GM19240 (cell line): ENCODE data around the gene PRM2.
"Not testable (repeated sequence)": the region's sequence is repeated elsewhere in the genome, so short reads cannot be mapped to it uniquely, and the experiment has no call there.

Source experiments
- DNase-seq: peaks from one replicate; pipeline ENCODE4 v3.0.0; 2011; ENCODE audit warnings: low spot score; ENCODE audit not compliant: insufficient read length

PRM2 gene

DNA sequence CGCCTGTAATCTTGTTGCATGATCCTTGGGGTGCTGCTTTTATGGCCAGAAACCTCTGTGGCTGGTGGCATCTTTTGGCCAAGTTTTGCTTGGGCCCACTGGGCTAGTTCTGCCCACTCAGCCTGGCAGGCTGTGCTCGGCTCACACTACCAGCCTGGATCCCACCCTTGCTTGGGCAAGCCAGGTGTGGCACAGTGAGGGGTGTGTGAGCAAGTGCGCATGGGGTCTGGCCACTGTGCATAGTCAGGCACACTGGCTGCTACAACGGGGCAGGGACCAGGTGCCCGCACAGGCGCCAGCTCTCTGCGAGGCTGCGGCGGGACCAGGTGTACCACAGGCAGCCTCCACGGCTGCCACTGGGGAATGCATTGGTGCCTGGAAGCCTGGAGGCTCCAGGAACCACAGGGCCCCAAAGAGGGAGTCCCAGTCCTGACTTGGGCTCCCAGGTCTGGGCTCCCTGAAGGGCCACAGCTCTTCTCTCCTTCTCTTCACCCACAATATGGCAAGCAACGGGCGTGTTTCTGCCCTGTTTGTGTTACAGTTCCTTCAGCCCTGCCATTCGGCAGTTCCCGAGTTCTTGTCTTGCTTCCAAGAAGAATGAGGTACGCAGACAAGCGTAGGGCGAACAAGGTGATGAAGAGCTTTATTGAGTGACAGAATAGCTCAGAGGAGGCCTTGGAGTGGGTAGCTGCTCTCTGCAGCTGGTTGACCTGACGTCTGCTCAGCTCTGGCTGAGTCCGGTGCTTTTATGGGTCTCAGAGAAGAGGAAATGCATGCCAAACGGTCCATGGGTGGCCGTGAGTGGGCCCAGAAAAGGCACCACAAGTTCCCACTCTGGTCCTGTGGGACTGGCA lies 31.6 kb upstream of the PRM2 start:
- DNase-seq, result no peak

DNA sequence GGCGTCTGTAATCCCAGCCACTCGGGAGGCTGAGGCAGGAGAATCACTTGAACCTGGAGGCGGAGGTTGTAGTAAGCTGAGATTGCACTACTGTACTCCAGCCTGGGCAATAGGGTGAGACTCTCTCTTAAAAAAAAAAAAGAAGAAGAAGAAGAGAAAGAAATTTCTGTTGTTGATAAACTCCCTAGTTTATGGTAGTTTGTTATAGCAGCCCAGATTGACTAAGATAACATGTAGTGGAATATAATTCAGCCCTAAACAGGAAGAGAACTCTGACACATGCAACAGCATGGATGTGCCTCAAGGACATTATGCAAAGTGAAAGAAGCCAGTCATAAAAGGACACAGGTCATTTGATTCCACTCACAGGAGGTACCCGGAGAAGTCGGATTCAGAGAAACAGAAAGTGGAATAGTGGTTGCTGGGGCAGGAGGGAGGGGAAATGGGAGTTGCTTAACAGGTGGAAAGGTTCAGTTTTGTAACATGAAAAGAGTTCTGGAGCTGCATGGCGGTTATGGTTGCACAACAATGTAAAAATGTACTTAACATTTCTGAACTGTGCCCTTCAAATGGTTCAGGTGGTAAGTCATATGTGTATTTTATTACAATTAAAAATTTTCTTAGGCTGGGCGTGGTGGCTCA lies 30.8 kb upstream of the PRM2 start:
- no peak for DNase-seq

DNA sequence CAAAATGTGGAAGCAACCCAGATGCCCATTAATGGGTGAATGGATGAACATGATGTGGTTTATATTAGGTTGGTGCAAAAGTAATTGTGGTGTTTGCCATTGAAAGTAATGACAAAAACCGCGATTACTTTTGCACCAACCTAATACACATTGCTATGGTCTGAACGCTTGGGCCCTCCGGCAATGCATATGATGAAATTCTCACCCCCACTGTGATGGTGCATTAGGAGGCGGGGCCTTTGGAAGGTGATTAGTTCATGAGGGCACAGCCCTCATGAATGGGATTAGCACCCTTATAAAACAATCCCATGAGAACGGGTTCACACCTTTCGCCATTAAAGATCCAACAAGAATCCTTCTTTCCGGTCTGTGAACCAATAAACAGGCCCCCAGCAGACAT lies 30.1 kb upstream of the PRM2 start:
- DNase-seq, result no peak

DNA sequence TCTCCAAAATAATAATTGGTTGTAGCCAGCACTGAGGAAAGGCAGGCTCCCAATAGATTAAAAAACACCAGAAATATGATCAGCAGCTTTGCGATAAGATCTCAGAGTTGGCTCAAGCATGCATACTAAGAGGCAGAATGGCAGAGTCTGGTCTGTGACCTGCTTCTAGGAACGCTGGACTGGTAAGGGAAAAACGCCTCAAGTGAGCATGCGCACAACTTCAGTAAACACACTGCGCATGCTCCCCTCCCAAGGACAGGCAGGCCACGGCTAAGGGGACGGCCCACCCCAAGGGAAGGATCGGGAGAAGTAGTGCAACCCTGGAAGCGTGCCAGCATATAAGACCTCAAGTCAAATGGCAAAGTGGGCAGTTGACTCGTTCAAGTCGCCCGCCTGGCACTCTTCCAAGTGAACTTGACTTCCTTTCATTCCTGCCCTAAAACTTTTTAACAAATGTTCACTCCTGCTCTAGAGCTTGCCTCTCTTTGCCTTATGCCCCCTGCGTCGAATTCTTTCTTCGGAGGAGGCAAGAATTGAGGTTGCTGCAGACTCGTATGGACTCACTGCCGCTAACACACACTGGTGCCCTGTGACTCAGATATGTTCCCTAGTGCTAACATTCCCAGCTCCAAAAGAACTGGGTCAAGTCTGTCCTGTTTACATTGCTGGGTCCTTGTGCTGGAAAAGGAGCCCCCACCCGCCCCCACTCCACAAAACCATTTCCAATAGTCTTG lies 27.3 kb upstream of the PRM2 start:
- DNase-seq, result no peak

DNA sequence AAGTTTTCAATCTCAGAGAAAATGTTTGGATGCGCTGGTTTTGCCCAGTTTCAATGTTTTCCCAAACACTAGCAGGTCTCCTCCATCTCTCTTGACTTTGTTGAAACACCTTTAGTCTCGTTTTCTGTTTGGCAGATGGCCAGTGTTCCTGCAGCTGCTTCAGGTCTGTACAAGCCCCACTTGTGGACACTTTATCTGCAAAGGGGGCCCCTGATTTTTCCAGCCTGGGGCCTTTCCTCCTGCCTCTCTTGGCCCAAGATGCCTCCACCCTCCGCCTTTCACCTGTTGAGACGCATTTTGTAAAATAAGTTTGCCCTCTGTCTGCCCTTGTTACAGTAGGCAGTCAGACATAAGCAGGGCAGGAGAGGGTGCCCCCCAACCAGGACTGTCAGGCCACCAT lies 26.7 kb upstream of the PRM2 start:
- no peak for DNase-seq

DNA sequence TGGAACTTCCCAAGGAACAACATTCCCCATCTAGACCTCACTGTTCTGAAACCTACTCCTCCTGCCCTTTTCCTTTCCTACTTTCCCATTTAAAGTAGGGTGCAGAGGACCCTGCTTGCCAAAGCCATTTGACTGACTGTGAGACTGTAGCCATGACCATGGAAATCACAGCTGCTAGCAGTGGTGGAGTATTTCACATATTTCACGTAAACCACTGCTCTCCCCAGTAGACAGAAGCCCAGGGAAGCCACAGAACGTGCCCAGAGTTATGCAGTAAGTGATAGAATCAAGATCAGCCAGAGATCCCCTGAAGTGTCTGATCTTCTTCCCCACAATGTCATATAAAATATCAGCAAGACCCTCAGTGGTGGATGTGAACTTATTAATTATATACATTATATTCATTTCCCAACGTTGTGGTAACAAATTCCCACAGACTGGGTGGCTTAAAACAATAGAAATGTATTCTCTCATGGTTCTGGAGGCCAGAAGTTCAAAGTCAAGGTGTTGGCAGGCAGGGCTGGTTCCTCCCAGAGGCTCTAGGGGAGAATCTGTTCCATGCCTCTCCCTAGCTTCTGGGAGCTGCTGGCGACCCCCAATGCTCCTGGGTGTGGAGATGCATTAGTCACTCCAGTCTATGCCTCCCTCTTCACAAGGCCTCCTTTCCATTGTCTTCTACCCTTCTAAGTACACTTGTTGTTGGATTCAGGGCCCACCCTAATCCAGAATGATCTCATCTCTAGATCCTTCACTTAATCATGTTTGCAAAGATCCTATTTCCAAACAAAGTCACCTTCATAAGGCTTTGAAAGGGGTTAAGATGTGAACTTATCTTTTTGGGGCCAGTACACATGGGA lies 25.6 kb upstream of the PRM2 start:
- no peak for DNase-seq

DNA sequence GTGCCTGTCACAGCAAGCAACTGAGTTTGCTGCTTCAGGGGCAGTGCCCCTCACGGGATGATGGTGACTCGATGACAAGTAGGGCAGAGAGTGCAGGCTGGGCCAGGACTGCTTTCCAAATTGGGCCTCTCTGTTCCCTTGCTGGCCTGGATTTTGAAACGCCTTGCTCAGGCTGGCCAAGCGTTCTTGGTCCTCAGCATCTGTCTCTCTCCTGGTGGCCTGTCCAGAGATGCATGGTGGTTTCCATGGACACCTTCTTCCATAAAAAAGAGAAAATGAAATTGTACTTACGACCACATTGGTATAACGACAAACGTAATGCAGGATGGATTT lies 24.2 kb upstream of the PRM2 start:
- no peak for DNase-seq

DNA sequence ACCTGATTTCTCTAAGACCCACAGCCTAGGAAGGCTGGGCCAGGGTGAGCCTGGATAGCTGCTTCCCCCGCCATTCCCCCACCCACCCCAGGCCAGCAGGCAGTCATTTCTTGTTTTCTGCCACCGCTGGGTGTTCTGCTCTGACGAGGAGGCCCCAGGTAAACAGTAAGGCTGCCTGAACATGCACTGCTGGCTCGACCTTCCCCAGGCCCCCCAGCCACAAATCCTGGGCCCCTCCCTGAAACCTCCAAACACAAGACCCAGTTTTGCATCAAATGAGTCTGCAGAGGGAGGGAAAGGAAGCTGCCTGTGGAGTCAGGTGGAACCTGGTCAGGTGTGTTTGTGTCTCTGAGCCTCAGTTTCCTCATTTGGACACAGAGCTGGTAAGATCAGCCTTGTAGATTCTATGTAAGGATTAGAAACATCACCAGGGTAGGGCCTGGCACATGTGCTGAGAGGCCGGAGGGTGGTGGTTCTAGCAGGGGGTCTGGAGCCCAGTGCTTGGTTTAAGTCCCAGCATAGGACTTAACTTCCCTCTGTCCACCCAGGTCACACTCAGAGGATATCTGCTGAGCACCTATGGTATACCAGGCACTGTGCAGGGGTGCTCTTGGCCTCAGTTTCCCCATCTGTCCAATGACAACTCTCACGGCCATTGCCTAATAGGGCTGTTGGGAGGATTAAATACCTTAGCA lies 23.7 kb upstream of the PRM2 start:
- no peak for DNase-seq

DNA sequence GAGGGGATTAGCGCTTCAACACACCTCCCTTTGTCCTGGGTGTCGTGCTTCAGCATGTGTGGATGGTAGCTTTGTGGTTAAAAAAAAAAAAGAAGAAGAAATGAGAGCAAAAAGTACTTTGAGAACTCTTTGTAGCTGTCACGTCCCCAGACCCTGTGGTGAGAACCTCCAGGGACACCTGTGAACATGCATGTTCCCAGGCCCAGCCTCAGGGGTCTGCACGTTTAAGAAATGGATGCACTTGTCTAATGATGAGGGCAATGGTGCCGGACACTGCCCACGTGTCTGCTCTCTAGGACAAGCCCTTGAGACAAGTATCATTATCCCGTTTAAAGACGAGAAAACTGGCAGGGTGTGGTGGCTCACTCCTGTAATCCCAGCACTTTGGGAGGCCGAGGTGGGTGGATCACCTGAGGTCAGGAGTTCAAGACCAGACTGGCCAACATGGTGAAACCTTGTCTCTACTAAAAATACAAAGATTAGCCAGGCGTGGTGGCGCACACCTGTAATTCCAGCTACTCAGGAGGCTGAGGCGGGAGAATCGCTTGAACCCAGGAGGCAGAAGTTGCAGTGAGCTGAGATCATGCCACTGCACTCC lies 22.8 kb upstream of the PRM2 start:
- DNase-seq, result not testable (repeated sequence)

DNA sequence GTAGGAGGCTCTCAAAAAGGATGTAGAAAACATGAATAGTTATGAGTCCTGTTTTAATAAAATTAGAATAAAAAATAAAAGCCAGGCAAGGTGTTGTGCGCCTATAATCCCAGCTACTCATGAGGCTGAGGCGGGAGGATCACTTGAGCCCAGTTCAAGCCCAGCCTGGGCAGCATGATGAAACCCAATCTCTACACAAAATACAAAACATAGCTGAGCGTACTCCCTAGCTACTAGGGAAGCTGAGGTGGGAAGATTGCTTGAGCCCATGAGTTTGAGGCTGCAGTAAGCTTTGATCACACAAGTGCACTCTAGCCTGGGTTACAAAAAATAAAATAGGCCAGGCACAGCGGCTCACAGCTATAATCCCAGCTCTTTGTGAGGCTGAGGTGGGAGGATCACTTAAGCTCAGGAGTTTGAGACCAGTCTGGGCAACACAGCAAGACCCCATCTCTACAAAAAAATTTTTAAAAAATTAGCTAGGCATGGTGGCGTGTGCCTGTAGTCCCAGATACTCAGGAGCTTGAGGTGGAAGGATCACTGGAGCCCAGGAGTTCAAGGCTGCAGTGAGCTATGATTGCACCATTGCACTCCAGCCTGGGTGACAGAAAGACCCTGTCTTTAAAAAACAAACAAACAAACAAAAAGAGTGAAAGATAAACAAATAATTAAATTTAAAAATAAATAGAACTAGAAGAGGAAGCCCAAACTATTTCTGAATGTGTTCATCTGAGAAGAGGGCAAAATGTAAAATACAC lies 22.0 kb upstream of the PRM2 start:
- no peak for DNase-seq

DNA sequence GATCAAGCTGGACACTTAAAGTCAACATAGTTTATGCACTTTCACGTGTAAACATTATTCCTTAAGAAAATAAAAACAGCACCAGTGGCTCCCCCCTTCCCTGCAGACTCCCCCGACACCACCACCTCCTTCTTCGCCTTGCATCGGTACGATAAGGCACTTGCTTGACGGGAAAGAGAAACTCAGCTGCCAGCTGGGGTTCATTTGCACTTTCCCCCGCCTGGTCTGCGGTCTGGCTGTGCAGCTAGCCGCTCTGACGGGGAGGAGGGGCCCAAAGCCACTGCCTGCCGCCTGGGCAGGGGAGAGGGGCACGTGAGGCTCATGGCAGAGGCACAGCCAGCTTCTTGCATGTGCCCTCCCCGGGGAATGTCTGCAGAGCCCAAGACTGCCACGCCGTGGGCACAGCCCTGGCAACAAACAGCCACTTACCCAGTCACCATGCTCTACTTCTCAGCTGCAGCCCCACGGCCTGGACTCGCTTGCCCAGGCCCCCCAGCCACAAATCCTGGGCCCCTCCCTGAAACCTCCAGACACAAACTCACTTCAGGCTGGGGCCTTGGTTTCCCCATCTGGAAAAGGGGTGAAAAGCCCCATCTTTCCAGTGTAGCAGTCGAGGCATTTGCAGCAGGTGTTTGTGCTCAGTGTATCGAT lies 21.3 kb upstream of the PRM2 start:
- peak; percentile 59 for DNase-seq

DNA sequence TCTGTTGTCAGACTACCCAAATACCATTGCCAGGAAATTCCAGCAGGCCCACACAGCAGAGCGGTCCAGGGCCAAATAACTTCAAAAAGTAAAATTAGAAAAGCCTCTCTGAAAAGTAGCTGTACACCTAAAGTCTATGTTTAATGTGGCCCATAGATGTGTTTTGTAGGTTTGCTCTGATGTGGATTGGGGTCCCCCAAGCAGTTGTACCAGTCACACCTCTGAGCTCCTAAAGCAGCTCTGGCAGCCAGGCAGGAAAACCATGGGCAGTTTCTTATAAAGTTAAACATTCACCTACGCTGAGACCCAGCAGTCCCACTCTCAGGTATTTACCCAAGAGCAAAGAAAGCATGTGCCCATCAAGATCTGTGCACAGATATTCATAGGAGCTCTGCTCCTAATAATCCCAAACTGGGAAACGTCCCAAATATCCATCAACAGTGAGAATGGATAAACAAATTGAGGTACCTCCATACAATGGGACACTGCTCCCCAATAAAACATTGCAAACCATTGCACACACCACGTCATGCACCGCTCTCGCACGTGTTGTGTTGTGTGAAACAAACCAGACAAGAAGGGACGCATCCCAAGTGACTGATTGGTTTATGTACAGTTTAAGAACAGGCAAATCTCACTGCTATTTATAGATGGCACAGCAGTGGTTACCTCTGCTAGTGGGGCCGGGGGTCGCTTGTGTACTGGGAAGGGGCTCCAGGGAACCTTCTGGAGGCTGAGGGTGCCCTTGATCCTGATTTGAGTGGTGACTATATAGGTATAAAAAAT lies 20.6 kb upstream of the PRM2 start:
- no peak for DNase-seq

DNA sequence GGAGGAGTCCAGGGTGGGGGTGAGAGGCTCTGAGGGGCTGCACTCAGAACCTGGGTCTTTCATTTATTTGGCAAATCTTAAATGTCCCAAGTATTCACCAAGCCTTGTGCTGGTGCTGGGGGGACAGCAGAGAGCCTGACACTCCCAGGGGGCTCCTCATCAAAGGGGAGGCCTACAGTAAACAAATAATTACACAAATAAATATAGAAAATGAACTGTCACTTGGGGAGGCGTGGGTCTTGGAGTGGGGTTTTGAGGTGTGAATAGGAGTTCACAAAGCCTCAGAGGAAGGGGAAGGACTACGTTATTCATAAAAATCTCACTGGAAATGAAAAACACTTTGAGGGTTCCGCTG lies 20.0 kb upstream of the PRM2 start:
- DNase-seq, result no peak

DNA sequence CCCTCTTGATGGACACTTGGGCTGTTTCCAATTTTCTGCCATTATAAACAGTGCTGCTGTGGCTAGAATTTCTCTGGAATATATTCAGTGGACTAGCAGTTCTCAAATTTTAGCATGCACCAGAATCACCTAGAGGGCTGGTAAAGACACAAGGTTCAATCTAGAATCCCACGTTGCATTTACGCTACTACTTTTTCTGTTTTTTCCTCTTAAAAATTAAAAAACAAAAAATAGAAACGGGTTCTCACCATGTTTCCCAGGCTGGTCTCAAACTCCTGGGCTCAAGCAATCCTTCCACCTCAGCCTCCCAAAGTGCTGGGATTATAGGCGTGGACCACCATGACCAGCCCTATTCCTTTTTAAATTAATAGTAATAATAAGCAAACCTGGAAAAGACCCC lies 19.4 kb upstream of the PRM2 start:
- DNase-seq, result no peak

DNA sequence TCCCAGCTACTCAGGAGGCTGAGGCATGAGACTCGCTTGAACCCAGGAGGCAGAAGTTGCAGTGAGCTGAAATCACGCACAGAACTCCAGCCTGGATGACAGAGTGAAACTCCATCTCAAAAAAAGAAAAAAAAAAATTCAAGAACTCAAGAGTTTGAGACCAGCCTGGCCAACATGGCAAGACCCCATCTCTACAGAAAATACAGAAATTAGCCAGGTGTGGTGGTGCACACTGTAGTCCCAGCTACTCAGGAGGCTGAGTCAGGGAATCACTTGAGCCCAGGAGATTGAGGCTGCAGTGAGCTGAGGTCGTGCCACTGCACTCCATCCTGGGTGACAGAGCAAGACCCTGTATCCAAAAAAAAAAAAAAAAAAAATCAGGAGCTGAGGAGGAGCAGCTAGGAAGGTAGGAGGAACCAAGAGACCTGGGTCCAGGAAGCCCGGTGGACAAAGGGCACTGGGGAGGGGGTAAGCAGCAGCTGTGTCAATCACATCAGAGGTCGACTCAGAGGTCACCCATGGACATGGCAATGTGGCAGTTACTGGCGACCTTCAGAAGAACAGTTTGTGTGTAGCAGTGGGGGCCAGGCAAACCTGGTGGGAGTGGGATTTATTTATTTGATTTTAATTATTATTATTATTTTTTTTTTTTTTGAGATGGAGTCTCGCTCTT lies 15.9 kb upstream of the PRM2 start:
- no peak for DNase-seq

DNA sequence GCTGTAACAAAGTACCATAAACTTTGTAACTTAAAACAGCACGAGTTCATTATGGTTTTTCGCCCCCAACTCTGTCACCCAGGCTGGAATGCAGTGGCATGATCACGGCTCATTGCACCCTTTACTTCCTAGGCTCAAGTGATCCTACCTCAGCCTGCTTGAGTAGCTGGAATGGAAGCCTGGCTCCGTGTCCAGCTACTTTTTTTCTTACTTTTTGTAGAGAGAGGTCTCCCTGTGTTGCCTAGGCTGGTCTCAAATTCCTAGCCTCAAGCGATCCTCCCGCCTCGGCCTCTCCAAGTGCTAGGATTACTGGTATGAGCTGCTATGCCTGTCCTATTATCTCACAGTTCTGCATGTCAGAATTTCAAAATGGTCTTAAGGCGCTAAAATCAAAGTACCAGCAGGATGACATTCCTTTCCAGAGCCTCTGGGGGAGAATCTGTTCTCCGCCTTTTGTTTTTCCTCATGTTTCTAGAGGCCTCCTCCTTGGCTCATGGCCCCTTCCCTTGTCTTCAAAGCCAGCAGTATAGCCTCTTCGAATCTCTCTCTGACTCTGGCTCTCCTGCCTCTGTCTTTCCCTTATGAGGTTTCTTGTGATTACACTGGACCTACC lies 14.9 kb upstream of the PRM2 start:
- DNase-seq, result no peak

DNA sequence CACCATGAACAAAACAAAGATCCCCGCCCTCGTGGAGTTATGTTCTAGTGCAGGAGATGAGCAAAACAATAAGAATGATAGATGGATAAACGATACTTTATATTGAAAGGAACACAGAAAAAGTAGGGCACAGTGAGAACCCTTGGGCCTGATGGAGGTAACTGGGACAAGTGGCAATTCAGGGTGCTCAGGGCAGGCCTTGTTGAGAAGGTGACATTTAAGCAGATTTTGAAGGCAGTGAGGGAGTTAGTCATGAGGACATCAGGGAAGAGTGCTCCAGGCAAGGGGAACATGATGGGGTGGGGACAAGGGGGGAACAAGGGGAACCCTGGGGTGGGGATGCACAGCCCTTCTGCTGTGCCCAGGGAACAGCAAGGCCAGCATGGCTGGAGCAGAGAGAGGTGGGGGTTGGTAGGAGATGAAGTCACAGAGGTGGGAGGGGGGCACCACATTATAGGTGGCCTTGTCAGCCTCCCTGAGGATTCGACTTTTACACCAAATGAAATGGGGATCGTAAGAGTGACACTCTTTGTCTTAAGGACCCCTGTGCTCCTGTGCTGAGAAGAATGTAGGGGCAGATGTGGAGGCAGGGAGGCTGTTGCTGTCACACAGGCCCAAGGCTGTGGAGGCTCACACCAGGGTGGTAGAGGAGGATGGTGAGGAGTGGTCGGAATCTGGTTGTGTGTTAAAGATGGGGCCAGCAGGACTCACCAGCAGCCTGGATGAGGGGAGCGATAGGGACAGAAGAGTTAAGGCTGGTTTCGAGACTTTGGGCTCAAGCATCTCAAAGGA lies 14.0 kb upstream of the PRM2 start:
- no peak for DNase-seq
